KOPT-K1 (cell line): Measurements from ENCODE around the gene PERM1.
"Not testable (repeated sequence)": the region's sequence is repeated elsewhere in the genome, so short reads cannot be mapped to it uniquely, and the experiment has no call there.

Source experiments
- H3K27ac ChIP-seq: fragments of 200-600 bp; sonication (generic); 2 replicates; pipeline ENCODE4 v1.5.1; 2016; ENCODE audit warnings: antibody characterized with exemption, mild to moderate bottlenecking, low read depth, low read length; ENCODE audit not compliant: poor library complexity, severe bottlenecking
- H3K36me3 ChIP-seq: fragments of 200-600 bp; sonication (generic); 2 replicates; pipeline ENCODE4 v1.5.1; 2017; ENCODE audit warnings: antibody characterized with exemption, mild to moderate bottlenecking, low read length, moderate library complexity; ENCODE audit not compliant: insufficient read depth
- H3K9me3 ChIP-seq: fragments of 200-600 bp; sonication (generic); 2 replicates; pipeline ENCODE4 v1.5.1; 2017; ENCODE audit warnings: antibody characterized with exemption, low read length, mild to moderate bottlenecking; ENCODE audit not compliant: insufficient read depth, poor library complexity, severe bottlenecking

PERM1 gene

GRCh38 chr1:979744-980072 lies 2.2 kb downstream of the PERM1 start:
- no peak overlapping the region for H3K27ac ChIP-seq
- no peaks in the 10 kb centered on the region for H3K36me3 ChIP-seq
- H3K9me3 ChIP-seq: no peaks in the 10 kb centered on the region

GRCh38 chr1:978835-979743 lies 2.8 kb downstream of the PERM1 start:
- no peaks in the 10 kb centered on the region for H3K36me3 ChIP-seq
- H3K9me3 ChIP-seq: no peaks in the 10 kb centered on the region
- H3K27ac ChIP-seq: no peak overlapping the region

DNA sequence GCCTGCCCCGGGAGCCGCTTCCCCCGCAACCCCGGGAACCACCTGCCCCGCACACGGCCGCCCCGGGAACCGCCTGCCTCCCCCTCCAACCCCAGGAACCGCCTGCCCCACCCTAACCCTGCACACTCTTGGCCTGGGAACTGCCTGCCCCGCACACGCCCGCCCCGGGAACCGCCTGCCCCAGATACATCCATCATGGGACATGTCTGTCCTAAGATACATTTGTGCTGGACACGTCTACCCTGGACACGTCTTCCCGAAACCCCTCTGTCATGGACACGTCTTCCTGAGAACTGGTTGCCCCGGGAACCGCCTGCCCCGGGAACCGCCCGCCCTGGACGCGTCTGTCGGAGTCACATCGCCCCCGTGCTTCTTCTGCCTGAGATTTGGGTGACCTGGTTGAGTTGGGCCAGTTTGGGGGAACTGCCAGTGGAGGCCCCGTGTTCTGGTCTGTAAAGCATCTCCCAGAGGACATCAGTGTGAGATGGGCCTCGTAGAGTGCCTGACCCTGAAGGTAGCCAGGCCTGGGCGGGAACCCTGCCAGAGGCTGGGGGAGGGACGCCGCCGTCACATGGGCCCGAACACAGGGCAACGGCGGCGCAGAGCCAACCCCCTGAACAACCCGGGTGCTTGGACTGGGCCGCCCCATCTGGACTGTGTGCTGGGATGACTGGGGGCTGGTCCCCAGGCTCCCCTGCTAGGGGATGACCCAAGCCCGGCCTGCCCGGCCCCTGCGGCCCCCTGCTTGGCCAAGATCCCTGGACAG lies 3.6 kb downstream of the PERM1 start:
- Histone ChIP-seq H3K27ac (no peak overlapping the region), H3K9me3 (no peaks in the 10 kb centered on the region)

DNA sequence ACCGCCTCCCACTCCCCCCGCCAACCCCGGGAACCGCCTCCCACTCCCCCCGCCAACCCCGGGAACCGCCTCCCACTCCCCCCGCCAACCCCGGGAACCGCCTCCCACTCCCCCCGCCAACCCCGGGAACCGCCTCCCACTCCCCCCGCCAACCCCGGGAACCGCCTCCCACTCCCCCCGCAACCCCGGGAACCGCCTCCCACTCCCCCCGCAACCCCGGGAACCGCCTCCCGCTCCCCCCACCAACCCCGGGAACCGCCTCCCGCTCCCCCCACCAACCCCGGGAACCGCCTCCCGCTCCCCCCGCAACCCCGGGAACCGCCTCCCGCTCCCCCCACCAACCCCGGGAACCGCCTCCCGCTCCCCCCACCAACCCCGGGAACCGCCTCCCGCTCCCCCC lies 5.1 kb downstream of the PERM1 start:
- not testable (repeated sequence) for H3K27ac ChIP-seq, H3K9me3 ChIP-seq, H3K36me3 ChIP-seq

More for the DNA sequence above, 3.6 kb downstream of the PERM1 start:
- no peaks in the 10 kb centered on the region for H3K36me3 ChIP-seq

GRCh38 chr1:975896-976683 lies 5.8 kb downstream of the PERM1 start:
- no peak overlapping the region for H3K27ac ChIP-seq

GRCh38 chr1:975365-975764 lies 6.5 kb downstream of the PERM1 start:
- Histone ChIP-seq H3K9me3 (no peaks in the 10 kb centered on the region), H3K27ac (no peak overlapping the region), H3K36me3 (no peaks in the 10 kb centered on the region)

More at GRCh38 chr1:975896-976683, 5.8 kb downstream of the PERM1 start:
- no peaks in the 10 kb centered on the region for H3K9me3 ChIP-seq
- no peaks in the 10 kb centered on the region for H3K36me3 ChIP-seq

GRCh38 chr1:974687-975328 lies 7.1 kb downstream of the PERM1 start:
- no peaks in the 10 kb centered on the region for H3K36me3 ChIP-seq
- H3K27ac ChIP-seq: no peak overlapping the region
- no peaks in the 10 kb centered on the region for H3K9me3 ChIP-seq

DNA sequence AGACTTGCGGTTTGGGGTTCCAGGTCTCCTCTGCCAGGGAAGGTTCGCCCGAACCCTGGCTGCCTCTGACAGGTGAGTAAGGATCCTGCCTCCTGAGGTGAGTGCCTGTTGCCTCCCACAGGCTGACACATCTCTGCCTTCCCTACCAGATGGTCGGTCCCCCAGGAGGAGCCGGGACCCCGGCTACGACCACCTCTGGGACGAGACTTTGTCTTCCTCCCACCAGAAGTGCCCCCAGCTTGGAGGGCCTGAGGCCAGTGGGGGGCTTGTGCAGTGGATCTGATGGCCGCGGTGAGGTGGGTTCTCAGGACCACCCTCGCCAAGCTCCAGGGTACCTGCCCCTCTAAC lies 7.6 kb downstream of the PERM1 start:
- Histone ChIP-seq H3K27ac (no peak overlapping the region), H3K9me3 (no peaks in the 10 kb centered on the region), H3K36me3 (no peaks in the 10 kb centered on the region)

DNA sequence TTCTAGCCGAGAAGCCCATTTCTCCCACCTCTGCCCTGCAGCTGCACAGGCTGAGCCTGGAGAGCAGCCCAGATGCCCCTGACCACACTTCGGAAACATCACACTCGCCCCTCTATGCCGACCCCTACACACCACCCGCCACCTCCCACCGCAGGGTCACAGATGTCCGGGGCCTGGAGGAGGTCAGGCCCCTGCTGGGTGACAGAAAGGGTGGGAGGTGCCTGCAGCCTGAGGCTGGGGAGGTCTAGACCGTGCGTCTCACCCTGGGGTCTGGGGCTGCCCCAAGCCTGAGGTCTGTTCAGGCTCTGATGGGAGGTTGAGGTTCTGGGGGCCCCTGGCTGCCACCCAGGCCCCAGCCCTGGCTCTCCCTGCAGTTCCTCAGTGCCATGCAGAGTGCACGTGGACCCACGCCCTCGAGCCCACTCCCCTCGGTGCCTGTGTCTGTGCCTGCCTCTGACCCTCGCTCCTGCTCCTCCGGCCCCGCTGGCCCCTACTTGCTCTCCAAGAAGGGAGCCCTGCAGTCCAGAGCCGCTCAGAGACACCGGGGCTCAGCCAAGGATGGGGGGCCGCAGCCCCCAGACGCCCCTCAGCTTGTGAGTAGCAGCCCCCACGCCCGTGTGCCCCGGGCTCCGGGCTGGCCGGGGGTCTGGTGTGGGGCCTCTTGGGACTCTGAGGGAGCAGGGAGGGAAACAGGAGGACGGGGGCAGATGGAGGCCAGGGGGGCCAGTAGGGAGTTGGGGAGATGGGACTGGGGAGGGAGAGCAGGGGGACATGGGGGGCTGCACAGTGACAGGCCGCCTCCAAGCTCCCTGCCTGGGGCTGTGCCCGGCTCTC lies 8.2 kb downstream of the PERM1 start:
- Histone ChIP-seq H3K36me3 (no peaks in the 10 kb centered on the region), H3K27ac (no peak overlapping the region), H3K9me3 (no peaks in the 10 kb centered on the region)

GRCh38 chr1:972726-973458 lies 9.0 kb downstream of the PERM1 start:
- H3K27ac ChIP-seq: no peak overlapping the region
- H3K36me3 ChIP-seq: no peaks in the 10 kb centered on the region
- H3K9me3 ChIP-seq: no peaks in the 10 kb centered on the region

DNA sequence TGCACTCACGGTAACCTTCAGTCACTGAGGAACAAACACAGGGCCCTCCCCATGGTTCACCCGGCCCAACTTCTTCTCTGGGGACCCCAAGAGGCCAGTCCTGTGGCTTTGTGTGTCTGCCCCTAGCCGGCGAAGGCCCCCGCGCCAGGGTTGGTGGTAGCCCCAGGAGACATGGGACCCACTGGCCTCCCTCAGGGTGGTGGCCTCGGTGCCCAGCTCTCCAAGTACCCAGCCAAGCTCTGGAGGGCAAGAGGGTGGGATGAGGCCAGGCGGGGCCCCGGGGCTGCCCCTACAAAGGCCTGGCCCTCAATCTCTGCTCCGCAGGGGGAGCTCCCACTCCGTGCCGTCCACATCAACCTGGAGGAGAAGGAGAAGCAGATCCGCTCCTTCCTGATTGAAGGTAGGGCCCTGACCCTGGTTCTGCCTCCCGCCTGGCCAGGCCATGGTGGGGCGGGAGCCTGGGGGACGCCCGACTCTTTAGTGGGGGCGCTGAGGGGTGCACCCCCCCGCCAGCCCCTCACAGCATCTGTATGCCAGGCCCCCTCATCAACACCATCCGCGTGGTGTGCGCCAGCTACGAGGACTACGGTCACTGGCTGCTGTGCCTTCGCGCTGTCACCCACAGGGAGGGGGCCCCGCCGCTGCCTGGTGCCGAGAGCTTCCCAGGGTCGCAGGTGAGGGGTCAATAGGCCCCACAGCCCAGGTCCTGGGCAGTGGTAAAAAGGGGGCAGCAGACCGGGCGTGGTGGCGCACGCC lies 10.0 kb downstream of the PERM1 start:
- H3K36me3 ChIP-seq: no peaks in the 10 kb centered on the region
- no peaks in the 10 kb centered on the region for H3K9me3 ChIP-seq
- no peak overlapping the region for H3K27ac ChIP-seq

- Histone ChIP-seq H3K36me3 (no peaks in the 10 kb centered on the region), H3K9me3 (no peaks in the 10 kb centered on the region)
Observed at GRCh38 chr1:970973-971730, 10.7 kb downstream of the PERM1 start.

More at GRCh38 chr1:970973-971730, 10.7 kb downstream of the PERM1 start:
- no peak overlapping the region for H3K27ac ChIP-seq
